HEK293 (cell line): ENCODE data around the gene METTL16.

Source experiments
- CTCF ChIA-PET: fragments of 350-600 bp; formaldehyde crosslinking; extraction: SDS; loops from one replicate; lab custom pipeline; 2021; ENCODE audit warnings: antibody characterized with exemption; lab: Yijun Ruan, JAX
- POLR2A ChIA-PET: fragments of 300-600 bp; formaldehyde crosslinking; extraction: SDS; loops from one replicate; lab custom pipeline; 2020; ENCODE audit warnings: antibody characterized with exemption, inconsistent platforms; lab: Yijun Ruan, JAX
- H3K27ac ChIP-seq: fragments of 200-500 bp; sonication (Bioruptor generic); 2 replicates; pipeline ENCODE4 v1.5.1; 2014; ENCODE audit warnings: low read depth, low read length, control low read depth, inconsistent platforms; ENCODE audit errors: extremely low read depth
- H3K36me3 ChIP-seq, 2 experiments: fragments of 200-500 bp in 1 of 2; sonication (Bioruptor generic) in 1 of 2; 1 replicate in 1 of 2; 2 replicates in 1 of 2; pipeline ENCODE4 v1.5.1; 2014 to 2017; ENCODE audit warnings: inconsistent platforms in 2 of 2, low read length in 2 of 2; ENCODE audit not compliant: control insufficient read depth in 2 of 2, insufficient read depth in 1 of 2
- H3K4me1 ChIP-seq: fragments of 200-500 bp; sonication (Bioruptor generic); 2 replicates; pipeline ENCODE4 v1.5.1; 2014; ENCODE audit warnings: mild to moderate bottlenecking, low read length, inconsistent platforms; ENCODE audit not compliant: control insufficient read depth, insufficient read depth
- H3K4me3 ChIP-seq: 2 replicates; pipeline ENCODE4 v1.5.1; 2011; ENCODE audit warnings: low read depth, mild to moderate bottlenecking, control low read depth, low read length, moderate library complexity
- H3K9me3 ChIP-seq: fragments of 200-500 bp; sonication (Bioruptor generic); 2 replicates; pipeline ENCODE4 v1.5.1; 2014; ENCODE audit warnings: low read depth, low read length, inconsistent platforms; ENCODE audit not compliant: control insufficient read depth, insufficient read depth
- BCL11A ChIP-seq: fragments of 450-650 bp; formaldehyde crosslinking; IDR thresholded peaks from 2 replicates; pipeline ENCODE4 v1.5.1; 2016; ENCODE audit warnings: low read depth, missing biosample characterization, missing genetic modification characterization
- EGR2 ChIP-seq: fragments of 450-650 bp; formaldehyde crosslinking; IDR thresholded peaks from 2 replicates; pipeline ENCODE4 v1.5.1; 2016; ENCODE audit warnings: low read depth, missing biosample characterization, missing genetic modification characterization
- KLF1 ChIP-seq: fragments of 450-650 bp; formaldehyde crosslinking; IDR thresholded peaks from 2 replicates; pipeline ENCODE4 v1.5.1; 2016; ENCODE audit warnings: missing biosample characterization, missing genetic modification characterization
- KLF8 ChIP-seq: fragments of 450-650 bp; formaldehyde crosslinking; IDR thresholded peaks from 2 replicates; pipeline ENCODE4 v1.5.1; 2016; ENCODE audit warnings: missing biosample characterization, missing genetic modification characterization
- MYNN ChIP-seq: fragments of 450-650 bp; formaldehyde crosslinking; IDR thresholded peaks from 2 replicates; pipeline ENCODE4 v1.5.1; 2016; ENCODE audit warnings: missing biosample characterization, missing genetic modification characterization, borderline replicate concordance
- MZF1 ChIP-seq: fragments of 450-650 bp; formaldehyde crosslinking; IDR thresholded peaks from 2 replicates; pipeline ENCODE4 v1.5.1; 2017; ENCODE audit warnings: missing biosample characterization, missing genetic modification characterization, borderline replicate concordance
- OVOL3 ChIP-seq: fragments of 450-650 bp; formaldehyde crosslinking; IDR thresholded peaks from 2 replicates; pipeline ENCODE4 v1.5.1; 2016; ENCODE audit warnings: missing biosample characterization, missing genetic modification characterization
- PRDM6 ChIP-seq: fragments of 450-650 bp; formaldehyde crosslinking; IDR thresholded peaks from 2 replicates; pipeline ENCODE4 v1.5.1; 2017; ENCODE audit warnings: missing biosample characterization, missing genetic modification characterization
- SCRT2 ChIP-seq: fragments of 450-650 bp; formaldehyde crosslinking; IDR thresholded peaks from 2 replicates; pipeline ENCODE4 v1.5.1; 2016; ENCODE audit warnings: missing biosample characterization, missing genetic modification characterization
- YY2 ChIP-seq: fragments of 450-650 bp; formaldehyde crosslinking; IDR thresholded peaks from 2 replicates; pipeline ENCODE4 v1.5.1; 2016; ENCODE audit warnings: missing biosample characterization, missing genetic modification characterization
- ZBTB20 ChIP-seq: fragments of 450-650 bp; formaldehyde crosslinking; IDR thresholded peaks from 2 replicates; pipeline ENCODE4 v1.5.1; 2016; ENCODE audit warnings: missing biosample characterization, missing genetic modification characterization
- ZBTB48 ChIP-seq: fragments of 450-650 bp; formaldehyde crosslinking; IDR thresholded peaks from 2 replicates; pipeline ENCODE4 v1.5.1; 2016; ENCODE audit warnings: missing biosample characterization, missing genetic modification characterization
- ZEB2 ChIP-seq: fragments of 450-650 bp; formaldehyde crosslinking; IDR thresholded peaks from 2 replicates; pipeline ENCODE4 v1.5.1; 2016; ENCODE audit warnings: missing biosample characterization, missing genetic modification characterization
- ZNF175 ChIP-seq: fragments of 450-650 bp; formaldehyde crosslinking; IDR thresholded peaks from 2 replicates; pipeline ENCODE4 v1.5.1; 2016; ENCODE audit warnings: missing biosample characterization, missing genetic modification characterization
- ZNF341 ChIP-seq: fragments of 450-650 bp; formaldehyde crosslinking; IDR thresholded peaks from 2 replicates; pipeline ENCODE4; 2016; ENCODE audit warnings: low read depth, missing biosample characterization, missing genetic modification characterization
- ZNF560 ChIP-seq: fragments of 450-650 bp; formaldehyde crosslinking; IDR thresholded peaks from 2 replicates; pipeline ENCODE4 v1.5.1; 2017; ENCODE audit warnings: missing biosample characterization, missing genetic modification characterization, borderline replicate concordance
- ZNF596 ChIP-seq: fragments of 450-650 bp; IDR thresholded peaks from 2 replicates; pipeline ENCODE4 v1.5.0; 2018; ENCODE audit warnings: missing biosample characterization, mild to moderate bottlenecking, missing genetic modification characterization, moderate library complexity
- ZNF600 ChIP-seq: fragments of 450-650 bp; formaldehyde crosslinking; IDR thresholded peaks from 2 replicates; pipeline ENCODE4 v1.5.1; 2016; ENCODE audit warnings: missing biosample characterization, missing genetic modification characterization
- ZNF660 ChIP-seq: fragments of 450-650 bp; IDR thresholded peaks from 2 replicates; pipeline ENCODE4 v1.5.1; 2018; ENCODE audit warnings: missing biosample characterization, mild to moderate bottlenecking, missing genetic modification characterization
- ZNF76 ChIP-seq: fragments of 450-650 bp; formaldehyde crosslinking; IDR thresholded peaks from 2 replicates; pipeline ENCODE4; 2016; ENCODE audit warnings: low read depth, missing biosample characterization, missing genetic modification characterization, borderline replicate concordance
- ZSCAN30 ChIP-seq: fragments of 450-650 bp; IDR thresholded peaks from 2 replicates; pipeline ENCODE4 v1.5.1; 2018; ENCODE audit warnings: missing biosample characterization, mild to moderate bottlenecking, missing genetic modification characterization, moderate library complexity
- ZSCAN5A ChIP-seq: fragments of 450-650 bp; formaldehyde crosslinking; IDR thresholded peaks from 2 replicates; pipeline ENCODE4 v1.5.1; 2016; ENCODE audit warnings: missing biosample characterization, missing genetic modification characterization
- TF ChIP-seq, protein P1 (sequence below): fragments of 450-650 bp; formaldehyde crosslinking; IDR thresholded peaks from 2 replicates; pipeline ENCODE4 v1.5.1; 2016; ENCODE audit warnings: missing biosample characterization, missing genetic modification characterization
- TF ChIP-seq, protein P2 (sequence below): fragments of 450-650 bp; formaldehyde crosslinking; IDR thresholded peaks from 2 replicates; pipeline ENCODE4 v1.5.1; 2016; ENCODE audit warnings: missing biosample characterization, missing genetic modification characterization
- TF ChIP-seq, protein P3 (sequence below): fragments of 450-650 bp; IDR thresholded peaks from 2 replicates; pipeline ENCODE4 v1.5.1; 2018; ENCODE audit warnings: missing biosample characterization, mild to moderate bottlenecking, missing genetic modification characterization
- TF ChIP-seq, protein P4 (sequence below): fragments of 450-650 bp; formaldehyde crosslinking; IDR thresholded peaks from 2 replicates; pipeline ENCODE4 v1.5.1; 2016; ENCODE audit warnings: missing biosample characterization, missing genetic modification characterization, borderline replicate concordance

The METTL16 gene

GRCh38 chr17:2383628-2384167 lies 128.0 kb downstream of the METTL16 start:
- H3K4me1 ChIP-seq = peaks cover 14% of the 10 kb centered on the region
- H3K27ac ChIP-seq = peak overlapping the region; percentile 7
- ChIA-PET POLR2A (interaction anchor here (1.4 to 3.3 kb wide), 5 partner anchors 9 to 33 kb away, joined by 4 to 42 read pairs (median 9); no protein-coding TSS in a partner anchor), CTCF (interaction anchor here (0.6 to 12.5 kb wide), 19 partner anchors 9 to 659 kb away, joined by 3 to 470 read pairs (median 7); partner anchors contain the start of gene MNT)
- no peak overlapping the region for H3K4me3 ChIP-seq
- H3K9me3 ChIP-seq = no peaks in the 10 kb centered on the region
- peaks cover 0 to 36% of the 10 kb centered on the region in 2 experiments; a peak in 2 of 3 replicates for H3K36me3 ChIP-seq
- TF ChIP-seq, protein P1, sequence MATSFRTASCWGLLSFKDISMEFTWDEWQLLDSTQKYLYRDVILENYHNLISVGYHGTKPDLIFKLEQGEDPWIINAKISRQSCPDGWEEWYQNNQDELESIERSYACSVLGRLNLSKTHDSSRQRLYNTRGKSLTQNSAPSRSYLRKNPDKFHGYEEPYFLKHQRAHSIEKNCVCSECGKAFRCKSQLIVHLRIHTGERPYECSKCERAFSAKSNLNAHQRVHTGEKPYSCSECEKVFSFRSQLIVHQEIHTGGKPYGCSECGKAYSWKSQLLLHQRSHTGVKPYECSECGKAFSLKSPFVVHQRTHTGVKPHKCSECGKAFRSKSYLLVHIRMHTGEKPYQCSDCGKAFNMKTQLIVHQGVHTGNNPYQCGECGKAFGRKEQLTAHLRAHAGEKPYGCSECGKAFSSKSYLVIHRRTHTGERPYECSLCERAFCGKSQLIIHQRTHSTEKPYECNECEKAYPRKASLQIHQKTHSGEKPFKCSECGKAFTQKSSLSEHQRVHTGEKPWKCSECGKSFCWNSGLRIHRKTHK (tag by site-specific recombination) = no peak
- TF ChIP-seq ZSCAN5A (tag by site-specific recombination) = no peak
- 0 out of 2 replicates have a peak, but pooled peaks have one; percentile 16 for TF ChIP-seq KLF8 (tag by site-specific recombination)
- no peak for TF ChIP-seq ZBTB20
- no peak for TF ChIP-seq MYNN (tag by site-specific recombination)
- no peak for TF ChIP-seq OVOL3 (tag by site-specific recombination)
- TF ChIP-seq, protein P2, sequence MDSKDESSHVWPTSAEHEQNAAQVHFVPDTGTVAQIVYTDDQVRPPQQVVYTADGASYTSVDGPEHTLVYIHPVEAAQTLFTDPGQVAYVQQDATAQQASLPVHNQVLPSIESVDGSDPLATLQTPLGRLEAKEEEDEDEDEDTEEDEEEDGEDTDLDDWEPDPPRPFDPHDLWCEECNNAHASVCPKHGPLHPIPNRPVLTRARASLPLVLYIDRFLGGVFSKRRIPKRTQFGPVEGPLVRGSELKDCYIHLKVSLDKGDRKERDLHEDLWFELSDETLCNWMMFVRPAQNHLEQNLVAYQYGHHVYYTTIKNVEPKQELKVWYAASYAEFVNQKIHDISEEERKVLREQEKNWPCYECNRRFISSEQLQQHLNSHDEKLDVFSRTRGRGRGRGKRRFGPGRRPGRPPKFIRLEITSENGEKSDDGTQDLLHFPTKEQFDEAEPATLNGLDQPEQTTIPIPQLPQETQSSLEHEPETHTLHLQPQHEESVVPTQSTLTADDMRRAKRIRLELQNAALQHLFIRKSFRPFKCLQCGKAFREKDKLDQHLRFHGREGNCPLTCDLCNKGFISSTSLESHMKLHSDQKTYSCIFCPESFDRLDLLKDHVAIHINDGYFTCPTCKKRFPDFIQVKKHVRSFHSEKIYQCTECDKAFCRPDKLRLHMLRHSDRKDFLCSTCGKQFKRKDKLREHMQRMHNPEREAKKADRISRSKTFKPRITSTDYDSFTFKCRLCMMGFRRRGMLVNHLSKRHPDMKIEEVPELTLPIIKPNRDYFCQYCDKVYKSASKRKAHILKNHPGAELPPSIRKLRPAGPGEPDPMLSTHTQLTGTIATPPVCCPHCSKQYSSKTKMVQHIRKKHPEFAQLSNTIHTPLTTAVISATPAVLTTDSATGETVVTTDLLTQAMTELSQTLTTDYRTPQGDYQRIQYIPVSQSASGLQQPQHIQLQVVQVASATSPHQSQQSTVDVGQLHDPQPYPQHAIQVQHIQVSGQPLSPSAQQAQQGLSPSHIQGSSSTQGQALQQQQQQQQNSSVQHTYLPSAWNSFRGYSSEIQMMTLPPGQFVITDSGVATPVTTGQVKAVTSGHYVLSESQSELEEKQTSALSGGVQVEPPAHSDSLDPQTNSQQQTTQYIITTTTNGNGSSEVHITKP (tag by site-specific recombination) = peak; percentile 10; the same call in 1 of the 2 replicates
- TF ChIP-seq ZEB2 = peak; percentile 43; the same call in 1 of the 2 replicates
- TF ChIP-seq ZNF560 (tag by site-specific recombination) = no peak
- TF ChIP-seq SCRT2 = peak; percentile 81
- TF ChIP-seq MZF1 (tag by site-specific recombination) = 0 out of 2 replicates have a peak, but pooled peaks have one; percentile 14
- TF ChIP-seq, protein P3, sequence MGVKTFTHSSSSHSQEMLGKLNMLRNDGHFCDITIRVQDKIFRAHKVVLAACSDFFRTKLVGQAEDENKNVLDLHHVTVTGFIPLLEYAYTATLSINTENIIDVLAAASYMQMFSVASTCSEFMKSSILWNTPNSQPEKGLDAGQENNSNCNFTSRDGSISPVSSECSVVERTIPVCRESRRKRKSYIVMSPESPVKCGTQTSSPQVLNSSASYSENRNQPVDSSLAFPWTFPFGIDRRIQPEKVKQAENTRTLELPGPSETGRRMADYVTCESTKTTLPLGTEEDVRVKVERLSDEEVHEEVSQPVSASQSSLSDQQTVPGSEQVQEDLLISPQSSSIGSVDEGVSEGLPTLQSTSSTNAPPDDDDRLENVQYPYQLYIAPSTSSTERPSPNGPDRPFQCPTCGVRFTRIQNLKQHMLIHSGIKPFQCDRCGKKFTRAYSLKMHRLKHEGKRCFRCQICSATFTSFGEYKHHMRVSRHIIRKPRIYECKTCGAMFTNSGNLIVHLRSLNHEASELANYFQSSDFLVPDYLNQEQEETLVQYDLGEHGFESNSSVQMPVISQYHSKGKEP (tag by site-specific recombination) = peak; percentile 97
- TF ChIP-seq PRDM6 = 0 out of 2 replicates have a peak, but pooled peaks have one; percentile 55
- no peak for TF ChIP-seq ZNF596
- peak; percentile 79 for TF ChIP-seq ZNF76 (tag by site-specific recombination)
- TF ChIP-seq ZSCAN30 (tag by site-specific recombination) = peak; percentile 46; the same call in 1 of the 2 replicates
- 0 out of 2 replicates have a peak, but pooled peaks have one; percentile 25 for TF ChIP-seq BCL11A
- TF ChIP-seq ZBTB48 (tag by site-specific recombination) = no peak
- TF ChIP-seq KLF1 = no peak
- no peak for TF ChIP-seq EGR2
- no peak for TF ChIP-seq YY2 (tag by site-specific recombination)
- 0 out of 2 replicates have a peak, but pooled peaks have one; percentile 14 for TF ChIP-seq ZNF341 (tag by site-specific recombination)
- no peak for TF ChIP-seq ZNF175 (tag by site-specific recombination)
- no peak for TF ChIP-seq ZNF660 (tag by site-specific recombination)
- peak; percentile 57 for TF ChIP-seq ZNF600 (tag by site-specific recombination)
- TF ChIP-seq, protein P4, sequence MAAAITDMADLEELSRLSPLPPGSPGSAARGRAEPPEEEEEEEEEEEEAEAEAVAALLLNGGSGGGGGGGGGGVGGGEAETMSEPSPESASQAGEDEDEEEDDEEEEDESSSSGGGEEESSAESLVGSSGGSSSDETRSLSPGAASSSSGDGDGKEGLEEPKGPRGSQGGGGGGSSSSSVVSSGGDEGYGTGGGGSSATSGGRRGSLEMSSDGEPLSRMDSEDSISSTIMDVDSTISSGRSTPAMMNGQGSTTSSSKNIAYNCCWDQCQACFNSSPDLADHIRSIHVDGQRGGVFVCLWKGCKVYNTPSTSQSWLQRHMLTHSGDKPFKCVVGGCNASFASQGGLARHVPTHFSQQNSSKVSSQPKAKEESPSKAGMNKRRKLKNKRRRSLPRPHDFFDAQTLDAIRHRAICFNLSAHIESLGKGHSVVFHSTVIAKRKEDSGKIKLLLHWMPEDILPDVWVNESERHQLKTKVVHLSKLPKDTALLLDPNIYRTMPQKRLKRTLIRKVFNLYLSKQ (tag by site-specific recombination) = no peak
